Gastroesophageal sphincter (tissue), 3 donors: ENCODE measurements around the gene CHD6.

Experiments used
- POLR2AphosphoS5 ChIP-seq: sonication (generic); formaldehyde crosslinking; IDR thresholded peaks from one replicate; pipeline ENCODE4 v1.6.1; 2017; ENCODE audit warnings: antibody characterized with exemption
- TF ChIP-seq, protein P1 (sequence below), 4 experiments: fragments of 200-600 bp in 2 of 4; fragments of 450-650 bp in 2 of 4; sonication (generic) in 1 of 4; IDR thresholded peaks; one replicate each; pipeline ENCODE4 v1.5.1; 2017 to 2019; ENCODE audit warnings: antibody characterized with exemption in 4 of 4, mild to moderate bottlenecking in 2 of 4, moderate library complexity in 2 of 4

DNA sequence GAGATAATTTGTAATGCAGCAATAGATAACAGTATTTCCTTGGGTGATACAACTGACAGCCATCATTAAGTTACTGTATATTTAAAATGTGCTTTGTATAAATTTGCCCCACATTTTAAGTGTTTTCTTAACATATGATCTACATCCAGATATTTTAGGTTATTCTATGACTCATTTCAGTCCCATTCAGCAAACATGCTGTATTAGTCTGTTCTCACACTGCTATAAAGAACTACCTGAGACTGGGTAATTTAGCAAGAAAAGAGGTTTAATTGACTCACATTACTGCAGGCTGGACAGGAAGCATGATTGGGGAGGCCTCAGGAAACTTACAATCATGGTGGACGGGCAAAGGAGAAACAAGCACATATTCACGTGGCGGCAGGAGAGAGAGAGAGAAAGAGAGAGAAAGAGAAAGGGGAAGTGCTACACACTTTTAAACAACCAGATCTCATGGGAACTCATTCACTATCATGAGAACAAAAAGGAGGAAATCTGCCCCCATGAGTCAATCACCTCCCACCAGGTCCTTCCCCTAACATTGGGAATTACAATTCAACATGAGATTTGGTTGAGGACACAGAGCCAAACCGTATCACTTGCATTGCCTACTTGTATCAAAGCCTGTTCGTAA, 9.6 kb upstream of the CHD6 start:
- no peak for TF ChIP-seq POLR2AphosphoS5
- TF ChIP-seq, protein P1, sequence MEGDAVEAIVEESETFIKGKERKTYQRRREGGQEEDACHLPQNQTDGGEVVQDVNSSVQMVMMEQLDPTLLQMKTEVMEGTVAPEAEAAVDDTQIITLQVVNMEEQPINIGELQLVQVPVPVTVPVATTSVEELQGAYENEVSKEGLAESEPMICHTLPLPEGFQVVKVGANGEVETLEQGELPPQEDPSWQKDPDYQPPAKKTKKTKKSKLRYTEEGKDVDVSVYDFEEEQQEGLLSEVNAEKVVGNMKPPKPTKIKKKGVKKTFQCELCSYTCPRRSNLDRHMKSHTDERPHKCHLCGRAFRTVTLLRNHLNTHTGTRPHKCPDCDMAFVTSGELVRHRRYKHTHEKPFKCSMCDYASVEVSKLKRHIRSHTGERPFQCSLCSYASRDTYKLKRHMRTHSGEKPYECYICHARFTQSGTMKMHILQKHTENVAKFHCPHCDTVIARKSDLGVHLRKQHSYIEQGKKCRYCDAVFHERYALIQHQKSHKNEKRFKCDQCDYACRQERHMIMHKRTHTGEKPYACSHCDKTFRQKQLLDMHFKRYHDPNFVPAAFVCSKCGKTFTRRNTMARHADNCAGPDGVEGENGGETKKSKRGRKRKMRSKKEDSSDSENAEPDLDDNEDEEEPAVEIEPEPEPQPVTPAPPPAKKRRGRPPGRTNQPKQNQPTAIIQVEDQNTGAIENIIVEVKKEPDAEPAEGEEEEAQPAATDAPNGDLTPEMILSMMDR (IDR thresholded peaks at IDR 0.05) = no peak
